Left renal pelvis (tissue), 4 donors: ENCODE results near the gene WDR3. TPM values are rescaled to one million over a fixed set of nuclear protein-coding genes. Genes with fewer than 3 reads are reported as not detected.

Experiments
- DNase-seq, 4 donors: peaks; one replicate each; pipeline ENCODE4 v3.0.0-alpha.2; 2013; ENCODE audit warnings: low read depth in 4 of 4, low spot score in 3 of 4
- polyA plus RNA-seq, 4 donors: library from polyadenylated mRNA; unstranded; fragments of 120-200 nt; gene quantifications; one replicate each; pipeline ENCODE4 v1.2.1, GENCODE V29; 2013; ENCODE audit not compliant: insufficient read length in 4 of 4

Gene WDR3
- polyA plus RNA-seq, 4 donors = 21.2 to 33.4 (median 28.9) TPM

GRCh38 chr1:117942293-117942692 lies 12.8 kb downstream of the WDR3 start:
- DNase-seq = no peak

GRCh38 chr1:117952386-117952785 lies 22.8 kb downstream of the WDR3 start:
- no peak for DNase-seq

GRCh38 chr1:117959364-117959763 lies 29.8 kb downstream of the WDR3 start:
- DNase-seq = no peak

GRCh38 chr1:117964290-117965038 lies 34.9 kb downstream of the WDR3 start:
- DNase-seq = no peak

- DNase-seq = no peak
These were observed 37.9 kb downstream of the WDR3 start for GRCh38 chr1:117967477-117967876.

GRCh38 chr1:117967881-117968280 lies 38.3 kb downstream of the WDR3 start:
- DNase-seq = peak in 1 of 4 donors; percentile 10

GRCh38 chr1:117970252-117970651 lies 40.7 kb downstream of the WDR3 start:
- peak in 3 of 4 donors; percentile 6 to 35 (median 18) for DNase-seq

- DNase-seq = no peak
These were observed 42.2 kb downstream of the WDR3 start for GRCh38 chr1:117971777-117972176.

- DNase-seq = peak in 1 of 4 donors; percentile 10
These were observed 46.8 kb downstream of the WDR3 start for GRCh38 chr1:117976381-117976780.

GRCh38 chr1:117981455-117982192 lies 52.1 kb downstream of the WDR3 start:
- no peak for DNase-seq

- DNase-seq = no peak
These were observed 55.7 kb downstream of the WDR3 start for GRCh38 chr1:117985239-117985638.

GRCh38 chr1:117985973-117986372 lies 56.4 kb downstream of the WDR3 start:
- DNase-seq = no peak

GRCh38 chr1:118004312-118004711 lies 74.8 kb downstream of the WDR3 start:
- DNase-seq = no peak

GRCh38 chr1:118007391-118007790 lies 77.9 kb downstream of the WDR3 start:
- DNase-seq = no peak

- DNase-seq = no peak
These were observed 78.5 kb downstream of the WDR3 start for GRCh38 chr1:118008011-118008410.

- DNase-seq = no peak
These were observed 83.1 kb downstream of the WDR3 start for GRCh38 chr1:118012515-118013124.

GRCh38 chr1:118013336-118013735 lies 83.8 kb downstream of the WDR3 start:
- DNase-seq = no peak

- no peak for DNase-seq
These were observed 84.4 kb downstream of the WDR3 start for GRCh38 chr1:118013938-118014337.
